ENCODE results near the gene KCTD4.

DNA sequence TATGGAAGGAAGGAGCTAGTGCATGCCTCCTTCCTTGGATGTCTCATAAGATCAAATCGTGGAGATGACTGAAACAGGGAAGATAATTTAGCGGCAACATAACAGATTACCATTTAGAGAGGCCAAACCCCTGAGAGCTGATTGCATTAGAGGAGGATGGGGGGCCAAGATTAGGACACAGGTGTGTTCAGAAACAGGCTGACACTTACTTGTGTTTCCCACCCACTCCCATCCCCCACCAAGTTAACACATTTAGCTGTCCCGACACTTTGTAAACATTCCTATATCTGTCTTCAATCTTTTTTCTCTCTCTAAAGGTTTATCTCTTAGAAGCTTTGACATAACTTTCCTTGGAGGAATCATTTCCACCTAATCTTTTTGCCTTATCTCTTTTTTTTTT, 48.8 kb upstream of the KCTD4 start:
- TF ChIP-seq, protein P1, sequence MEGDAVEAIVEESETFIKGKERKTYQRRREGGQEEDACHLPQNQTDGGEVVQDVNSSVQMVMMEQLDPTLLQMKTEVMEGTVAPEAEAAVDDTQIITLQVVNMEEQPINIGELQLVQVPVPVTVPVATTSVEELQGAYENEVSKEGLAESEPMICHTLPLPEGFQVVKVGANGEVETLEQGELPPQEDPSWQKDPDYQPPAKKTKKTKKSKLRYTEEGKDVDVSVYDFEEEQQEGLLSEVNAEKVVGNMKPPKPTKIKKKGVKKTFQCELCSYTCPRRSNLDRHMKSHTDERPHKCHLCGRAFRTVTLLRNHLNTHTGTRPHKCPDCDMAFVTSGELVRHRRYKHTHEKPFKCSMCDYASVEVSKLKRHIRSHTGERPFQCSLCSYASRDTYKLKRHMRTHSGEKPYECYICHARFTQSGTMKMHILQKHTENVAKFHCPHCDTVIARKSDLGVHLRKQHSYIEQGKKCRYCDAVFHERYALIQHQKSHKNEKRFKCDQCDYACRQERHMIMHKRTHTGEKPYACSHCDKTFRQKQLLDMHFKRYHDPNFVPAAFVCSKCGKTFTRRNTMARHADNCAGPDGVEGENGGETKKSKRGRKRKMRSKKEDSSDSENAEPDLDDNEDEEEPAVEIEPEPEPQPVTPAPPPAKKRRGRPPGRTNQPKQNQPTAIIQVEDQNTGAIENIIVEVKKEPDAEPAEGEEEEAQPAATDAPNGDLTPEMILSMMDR (IDR thresholded peaks at IDR 0.05) = no peak
- no peak for TF ChIP-seq POLR2A (IDR thresholded peaks at IDR 0.05)

All from testis (tissue), 2 donors.